ENCODE results near the gene NALCN.

DNA sequence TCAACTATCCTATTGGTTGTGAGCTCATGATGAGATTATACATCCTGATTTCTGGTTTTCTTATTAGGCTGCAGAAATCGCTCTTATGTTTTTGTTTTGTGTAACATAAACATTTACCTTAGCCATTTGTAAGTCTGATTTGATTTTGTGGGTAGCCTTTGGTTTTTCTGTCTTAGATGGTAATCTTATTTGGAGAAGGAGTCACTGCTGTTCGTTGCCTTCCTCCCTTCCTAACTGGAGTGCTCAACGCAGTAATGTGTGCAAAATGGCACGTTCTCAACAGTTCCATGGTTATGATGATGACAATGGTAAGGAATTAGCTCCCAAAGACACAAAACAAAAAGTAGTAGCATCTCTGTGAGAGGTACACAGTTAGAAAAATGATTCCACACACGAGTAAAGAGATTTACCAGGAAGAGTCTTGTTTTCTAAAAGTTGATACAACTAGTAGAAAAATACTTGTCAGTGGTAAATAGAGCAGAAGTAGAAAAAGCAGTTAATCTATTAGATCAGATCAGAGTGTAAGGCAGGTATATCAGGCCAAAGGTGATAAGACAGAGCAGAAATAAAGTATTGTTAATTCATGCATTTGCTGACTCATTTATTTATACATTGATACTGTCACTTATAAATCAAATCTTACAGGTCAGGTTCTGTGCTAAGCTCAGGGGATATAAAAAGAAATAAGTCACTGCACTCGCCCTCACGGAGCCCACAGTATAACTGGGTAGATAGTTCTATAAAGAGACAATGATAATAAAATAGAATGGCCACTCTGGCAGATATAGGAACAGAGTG, 270.0 kb downstream of the NALCN start:
- TF ChIP-seq, protein P1, sequence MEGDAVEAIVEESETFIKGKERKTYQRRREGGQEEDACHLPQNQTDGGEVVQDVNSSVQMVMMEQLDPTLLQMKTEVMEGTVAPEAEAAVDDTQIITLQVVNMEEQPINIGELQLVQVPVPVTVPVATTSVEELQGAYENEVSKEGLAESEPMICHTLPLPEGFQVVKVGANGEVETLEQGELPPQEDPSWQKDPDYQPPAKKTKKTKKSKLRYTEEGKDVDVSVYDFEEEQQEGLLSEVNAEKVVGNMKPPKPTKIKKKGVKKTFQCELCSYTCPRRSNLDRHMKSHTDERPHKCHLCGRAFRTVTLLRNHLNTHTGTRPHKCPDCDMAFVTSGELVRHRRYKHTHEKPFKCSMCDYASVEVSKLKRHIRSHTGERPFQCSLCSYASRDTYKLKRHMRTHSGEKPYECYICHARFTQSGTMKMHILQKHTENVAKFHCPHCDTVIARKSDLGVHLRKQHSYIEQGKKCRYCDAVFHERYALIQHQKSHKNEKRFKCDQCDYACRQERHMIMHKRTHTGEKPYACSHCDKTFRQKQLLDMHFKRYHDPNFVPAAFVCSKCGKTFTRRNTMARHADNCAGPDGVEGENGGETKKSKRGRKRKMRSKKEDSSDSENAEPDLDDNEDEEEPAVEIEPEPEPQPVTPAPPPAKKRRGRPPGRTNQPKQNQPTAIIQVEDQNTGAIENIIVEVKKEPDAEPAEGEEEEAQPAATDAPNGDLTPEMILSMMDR (conservative IDR thresholded peaks at IDR 0.05; ENCODE audit: low read depth in 2 of 2), result no peak
- no peak for TF ChIP-seq POLR2AphosphoS5 (IDR thresholded peaks at IDR 0.05; ENCODE audit: low read depth)
